A549 (cell line): Measurements from ENCODE around the gene PPP2R5E. TPM values are rescaled to one million over a fixed set of nuclear protein-coding genes. Genes with fewer than 3 reads are reported as not detected.
A peak's percentile ranks its signal among the peaks of the same experiment; 100 is the strongest.

Experiments
- ATAC-seq, 2 experiments: fragments of 200-7000 bp in 1 of 2; fragments of >200 bp in 1 of 2; cut with Nextera tagmentation in 1 of 2; cut with Tn5 transposase in 1 of 2; 3 replicates each; pipeline versions ENCODE4 v1.8.0 to v1.9.1; 2018 to 2020; ENCODE audit warnings: mild to moderate bottlenecking in 1 of 2, moderate library complexity in 1 of 2
- CTCF ChIA-PET: fragments of 300-600 bp; sonication (Branson Sonifier 250); formaldehyde crosslinking; extraction: SDS; loops from one replicate; lab custom pipeline; 2021; ENCODE audit warnings: antibody characterized with exemption, inconsistent platforms; lab: Yijun Ruan, JAX
- POLR2A ChIA-PET: fragments of 350-600 bp; formaldehyde crosslinking; extraction: SDS; loops from one replicate; lab custom pipeline; 2021; ENCODE audit warnings: antibody characterized with exemption, inconsistent platforms; lab: Yijun Ruan, JAX
- DNase-seq, 2 experiments: peaks; one replicate each; pipeline versions ENCODE4 v3.0.0 to v3.0.0-alpha.2; 2011 to 2016; ENCODE audit warnings: low read depth in 1 of 2, low spot score in 1 of 2
- FAIRE-seq: peaks from 2 replicates; lab custom pipeline; 2011; peaks lifted over from hg19 to GRCh38; lab: Jason Lieb, UNC
- H3K27ac ChIP-seq, 2 experiments: fragments of >200 bp; sonication (Bioruptor Twin); formaldehyde crosslinking; 3 replicates each; pipeline ENCODE4 v1.5.1; 2016 to 2017
- H3K4me1 ChIP-seq: fragments of >200 bp; sonication (Bioruptor Twin); formaldehyde crosslinking; 3 replicates; pipeline ENCODE4 v1.6.1; 2016
- H3K4me2 ChIP-seq: fragments of >200 bp; sonication (Bioruptor Twin); formaldehyde crosslinking; 3 replicates; pipeline ENCODE4 v1.6.1; 2016
- H3K4me3 ChIP-seq: fragments of >200 bp; sonication (Bioruptor Twin); formaldehyde crosslinking; 3 replicates; pipeline ENCODE4 v1.5.1; 2016
- H3K9me3 ChIP-seq: fragments of >200 bp; sonication (Bioruptor Twin); formaldehyde crosslinking; 3 replicates; pipeline ENCODE4 v1.6.1; 2016
- BHLHE40 ChIP-seq: IDR thresholded peaks from 2 replicates; pipeline ENCODE4 v1.6.1; 2012; ENCODE audit warnings: low read depth, low read length, inconsistent platforms
- CEBPB ChIP-seq, 2 experiments: fragments of >200 bp in 1 of 2; sonication (Bioruptor Twin) in 1 of 2; formaldehyde crosslinking in 1 of 2; IDR thresholded peaks; 2 replicates each; pipeline ENCODE4 v1.6.1; 2012 to 2016
- CHD2 ChIP-seq: fragments of 150-350 bp; IDR thresholded peaks from 2 replicates; pipeline ENCODE4 v1.6.1; 2014; ENCODE audit warnings: low read length; ENCODE audit not compliant: partially characterized antibody
- FOSB ChIP-seq: fragments of 250-450 bp; sonication (Bioruptor Pico); IDR thresholded peaks from 2 replicates; pipeline ENCODE4 v1.5.0; 2020; ENCODE audit warnings: mild to moderate bottlenecking, moderate library complexity
- FOSL2 ChIP-seq, 2 experiments: fragments of 450-650 bp in 1 of 2; fragments of >200 bp in 1 of 2; sonication (Bioruptor Twin) in 1 of 2; formaldehyde crosslinking; IDR thresholded peaks; 2 replicates each; pipeline versions ENCODE4 v1.5.0 to v1.6.1; 2016 to 2020; ENCODE audit warnings: mild to moderate bottlenecking in 1 of 2, moderate library complexity in 1 of 2
- HEYL ChIP-seq: fragments of 250-450 bp; sonication (Bioruptor Pico); IDR thresholded peaks from 2 replicates; pipeline ENCODE4 v1.8.0; 2021; ENCODE audit warnings: mild to moderate bottlenecking, moderate library complexity
- HOXB13 ChIP-seq: fragments of 250-450 bp; sonication (Bioruptor Pico); IDR thresholded peaks from 2 replicates; pipeline ENCODE4 v1.5.0; 2020; ENCODE audit warnings: low read depth, mild to moderate bottlenecking, moderate library complexity
- JUN ChIP-seq, 2 experiments: fragments of >200 bp; sonication (Bioruptor Twin); formaldehyde crosslinking; IDR thresholded peaks; 2 replicates in 1 of 2; 3 replicates in 1 of 2; pipeline ENCODE4 v1.6.1; 2016 to 2017
- JUNB ChIP-seq: fragments of >200 bp; sonication (Bioruptor Twin); formaldehyde crosslinking; IDR thresholded peaks from 2 replicates; pipeline ENCODE4 v1.6.1; 2016
- MAFK ChIP-seq: fragments of 450-650 bp; IDR thresholded peaks from 2 replicates; pipeline ENCODE4 v1.6.1; 2014; ENCODE audit not compliant: partially characterized antibody
- NFE2L2 ChIP-seq: fragments of 150-350 bp; conservative IDR thresholded peaks from 2 replicates; pipeline ENCODE4 v1.6.1; 2014; ENCODE audit warnings: low read length
- NPAS2 ChIP-seq: fragments of 250-450 bp; sonication (Bioruptor Pico); IDR thresholded peaks from 2 replicates; pipeline ENCODE4 v1.8.0; 2022; ENCODE audit warnings: mild to moderate bottlenecking, moderate library complexity, borderline replicate concordance
- PHF8 ChIP-seq: fragments of 200-600 bp; sonication (generic); IDR thresholded peaks from 2 replicates; pipeline ENCODE4 v1.6.1; 2016; ENCODE audit warnings: low read depth, mild to moderate bottlenecking, antibody characterized with exemption, moderate library complexity, borderline replicate concordance
- RARB ChIP-seq: fragments of 250-450 bp; sonication (Bioruptor Pico); IDR thresholded peaks from 2 replicates; pipeline ENCODE4 v1.8.0; 2021; ENCODE audit warnings: mild to moderate bottlenecking, moderate library complexity
- RCOR1 ChIP-seq: fragments of 150-350 bp; IDR thresholded peaks from 2 replicates; pipeline ENCODE4 v1.6.1; 2014; ENCODE audit warnings: antibody characterized with exemption, low read length, low read depth
- RFX5 ChIP-seq: fragments of 450-650 bp; IDR thresholded peaks from 2 replicates; pipeline ENCODE4 v1.7.1; 2014; ENCODE audit warnings: antibody characterized with exemption, mild to moderate bottlenecking, moderate library complexity
- TFCP2L1 ChIP-seq: fragments of 250-450 bp; sonication (Bioruptor Pico); IDR thresholded peaks from 2 replicates; pipeline ENCODE4 v1.5.0; 2021; ENCODE audit warnings: mild to moderate bottlenecking
- TP53 ChIP-seq: fragments of 250-450 bp; sonication (Bioruptor Pico); IDR thresholded peaks from 2 replicates; pipeline ENCODE4 v1.5.0; 2021; ENCODE audit warnings: mild to moderate bottlenecking, moderate library complexity
- ZC3H11A ChIP-seq: fragments of 450-650 bp; IDR thresholded peaks from 2 replicates; pipeline ENCODE4 v1.6.1; 2014; ENCODE audit warnings: antibody characterized with exemption, mild to moderate bottlenecking
- WGBS: methylation state at CpG from one replicate; pipeline ENCODE4 v1.1.6; 2017; ENCODE audit errors: missing lambda C conversion rate; 5-methylcytosine and 5-hydroxymethylcytosine counted together
- polyA plus RNA-seq, 4 experiments: library from polyadenylated mRNA; depleted of rRNA in 3 of 4; stranded (reverse); fragments of >200 nt; fragmentation: RNase III in 1 of 4; extraction: RNeasy Plus Mini Kit Qiagen cat#74134 plus additional on column Dnase treatment in 1 of 4; gene quantifications; 2 replicates in 3 of 4; 3 replicates in 1 of 4; pipeline ENCODE4 v1.2.3, GENCODE V29; 2011 to 2017
- TF ChIP-seq, protein P1 (sequence below): fragments of >200 bp; sonication (Bioruptor Twin); formaldehyde crosslinking; IDR thresholded peaks from 3 replicates; pipeline ENCODE4 v1.5.1; 2016

Gene PPP2R5E
- polyA plus RNA-seq, 2 of the 4 experiments (the other 2 are of a cell fraction): 21.4 to 23.2 TPM

DNA sequence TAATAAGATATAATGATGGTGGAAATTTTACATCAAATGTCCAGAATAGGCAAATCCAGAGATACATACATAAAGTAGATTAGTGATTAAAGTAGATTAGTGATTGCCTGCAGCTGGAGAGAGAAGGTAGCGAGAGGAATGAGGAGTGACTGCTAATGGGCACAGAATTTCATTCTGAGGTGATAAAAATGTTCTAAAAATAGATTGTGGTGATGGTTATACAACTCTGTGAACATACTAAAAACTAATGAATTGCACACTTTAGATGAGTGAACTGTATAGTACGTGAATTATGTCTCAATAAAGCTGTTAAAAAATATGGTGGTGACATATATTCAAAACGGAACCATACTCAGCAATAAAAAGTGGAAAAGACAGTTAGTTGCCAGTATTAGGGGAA is 41.7 kb downstream of the PPP2R5E start:
- no peak for DNase-seq
- H3K4me3 ChIP-seq: no peak overlapping the region
- H3K9me3 ChIP-seq: no peaks in the 10 kb centered on the region
- CTCF ChIA-PET: interaction anchor here (1.2 kb wide), 1 partner anchor 112 kb away, joined by 3 read pairs; no protein-coding TSS in a partner anchor
- 94% methylated on average over 3 of the region's 3 CpGs for WGBS
- peaks cover 53% of the 10 kb centered on the region for H3K4me1 ChIP-seq
- TF ChIP-seq HOXB13 (CRISPR knock-in tag): no peak
- no peak for TF ChIP-seq RARB (CRISPR knock-in tag)
- TF ChIP-seq PHF8: no peak
- no peak for TF ChIP-seq RCOR1
- no peak for TF ChIP-seq ZC3H11A
- TF ChIP-seq FOSB (CRISPR knock-in tag): no peak
- no peak for TF ChIP-seq FOSL2 (IDR thresholded peaks at IDR 0.05)
- TF ChIP-seq FOSL2 (CRISPR knock-in tag; IDR thresholded peaks at IDR 0.05): no peak
- no peak for ATAC-seq
- POLR2A ChIA-PET: no interaction called here
- no peak for FAIRE-seq
- H3K27ac ChIP-seq: no peak overlapping the region
- H3K4me2 ChIP-seq: no peak overlapping the region

DNA sequence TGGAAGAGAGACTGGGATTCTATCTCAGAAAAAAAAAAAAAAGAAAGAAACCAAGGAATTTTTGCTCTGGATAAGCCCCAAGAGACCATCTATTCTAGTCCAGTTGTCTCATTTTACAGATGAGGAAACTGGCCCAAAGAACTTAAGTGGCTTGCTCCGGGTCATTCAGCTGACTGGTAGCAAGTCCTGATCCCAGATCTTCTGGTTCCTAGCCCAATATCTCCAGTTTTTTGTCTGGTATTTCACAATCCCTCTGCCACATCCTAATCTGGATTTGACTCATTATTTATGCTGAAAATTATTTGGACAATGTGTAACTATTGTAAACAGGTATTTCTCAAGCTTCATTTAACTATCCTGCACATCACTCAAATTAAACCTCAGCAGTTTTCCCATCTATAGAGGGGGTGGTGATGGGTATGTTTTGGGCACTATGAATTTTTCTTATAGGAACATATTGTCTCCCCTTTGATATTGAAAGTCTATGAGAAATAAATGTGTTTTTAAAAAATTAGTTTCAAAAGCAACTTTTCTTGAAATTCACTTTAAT is 43.4 kb downstream of the PPP2R5E start:
- POLR2A ChIA-PET: no interaction called here
- peak overlapping the region; percentile 34; the same call in 2 of the 3 replicates for H3K4me2 ChIP-seq
- FAIRE-seq (no peak), ATAC-seq (no peak), DNase-seq (no peak)
- TF ChIP-seq HEYL (CRISPR knock-in tag) (no peak), JUNB (no peak), CEBPB (IDR thresholded peaks at IDR 0.05) (peak in 1 of 2 experiments; percentile 57; a peak in 2 of 4 replicates)
- H3K4me3 ChIP-seq: no peak overlapping the region
- H3K9me3 ChIP-seq: no peaks in the 10 kb centered on the region
- peaks cover 44% of the 10 kb centered on the region for H3K4me1 ChIP-seq
- CTCF ChIA-PET: no interaction called here
- 0 out of 6 replicates have a peak overlapping the region, but pooled peaks of 1 of the 2 experiments have one; percentile 0 for H3K27ac ChIP-seq
- 69% methylated on average over 1 of the region's 1 CpG for WGBS

DNA sequence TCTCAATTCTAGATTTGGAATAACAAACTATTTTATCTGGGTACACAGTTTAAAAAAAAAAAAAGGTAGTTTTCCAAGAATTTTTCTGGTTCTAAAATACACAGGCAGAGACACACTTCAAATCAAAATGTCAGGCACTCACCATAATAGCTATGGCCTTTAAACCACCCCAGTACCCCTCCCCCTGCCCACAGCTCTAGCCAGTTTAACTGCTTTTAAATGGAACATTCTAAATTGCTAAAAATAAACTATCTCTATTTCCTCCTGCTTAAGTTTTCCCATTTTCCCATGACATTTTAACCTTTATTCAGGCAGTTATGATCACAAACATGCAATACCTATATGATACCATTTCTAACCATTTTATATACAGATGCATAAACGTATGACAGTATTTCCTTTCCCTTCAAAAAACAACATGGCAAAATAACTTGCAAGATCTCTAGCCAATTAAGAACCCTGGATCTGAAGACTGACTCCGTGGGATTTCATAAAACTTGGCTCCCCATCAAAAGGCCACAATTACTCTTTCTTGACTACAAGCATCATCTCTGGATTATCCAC is 46.3 kb downstream of the PPP2R5E start:
- no peaks in the 10 kb centered on the region for H3K9me3 ChIP-seq
- ChIA-PET CTCF (no interaction called here), POLR2A (no interaction called here)
- H3K4me3 ChIP-seq: no peak overlapping the region
- H3K4me1 ChIP-seq: peaks cover 49% of the 10 kb centered on the region
- ATAC-seq (no peak), FAIRE-seq (no peak), DNase-seq (no peak)
- WGBS: 70% methylated on average over 2 of the region's 2 CpGs
- no peak overlapping the region for H3K4me2 ChIP-seq
- TF ChIP-seq BHLHE40: no peak
- TF ChIP-seq TP53 (CRISPR knock-in tag): no peak
- TF ChIP-seq, protein P1, sequence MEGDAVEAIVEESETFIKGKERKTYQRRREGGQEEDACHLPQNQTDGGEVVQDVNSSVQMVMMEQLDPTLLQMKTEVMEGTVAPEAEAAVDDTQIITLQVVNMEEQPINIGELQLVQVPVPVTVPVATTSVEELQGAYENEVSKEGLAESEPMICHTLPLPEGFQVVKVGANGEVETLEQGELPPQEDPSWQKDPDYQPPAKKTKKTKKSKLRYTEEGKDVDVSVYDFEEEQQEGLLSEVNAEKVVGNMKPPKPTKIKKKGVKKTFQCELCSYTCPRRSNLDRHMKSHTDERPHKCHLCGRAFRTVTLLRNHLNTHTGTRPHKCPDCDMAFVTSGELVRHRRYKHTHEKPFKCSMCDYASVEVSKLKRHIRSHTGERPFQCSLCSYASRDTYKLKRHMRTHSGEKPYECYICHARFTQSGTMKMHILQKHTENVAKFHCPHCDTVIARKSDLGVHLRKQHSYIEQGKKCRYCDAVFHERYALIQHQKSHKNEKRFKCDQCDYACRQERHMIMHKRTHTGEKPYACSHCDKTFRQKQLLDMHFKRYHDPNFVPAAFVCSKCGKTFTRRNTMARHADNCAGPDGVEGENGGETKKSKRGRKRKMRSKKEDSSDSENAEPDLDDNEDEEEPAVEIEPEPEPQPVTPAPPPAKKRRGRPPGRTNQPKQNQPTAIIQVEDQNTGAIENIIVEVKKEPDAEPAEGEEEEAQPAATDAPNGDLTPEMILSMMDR: no peak
- TF ChIP-seq NFE2L2: no peak
- TF ChIP-seq RCOR1: no peak
- TF ChIP-seq TFCP2L1 (CRISPR knock-in tag): no peak
- TF ChIP-seq NPAS2 (CRISPR knock-in tag): no peak
- TF ChIP-seq JUN (IDR thresholded peaks at IDR 0.05): no peak
- TF ChIP-seq MAFK: no peak
- TF ChIP-seq RFX5: no peak
- no peak for TF ChIP-seq CHD2
- TF ChIP-seq FOSL2 (IDR thresholded peaks at IDR 0.05): no peak
- TF ChIP-seq FOSL2 (CRISPR knock-in tag; IDR thresholded peaks at IDR 0.05): no peak
- H3K27ac ChIP-seq: no peak overlapping the region
